HCT116 (cell line): ENCODE results near the gene TECPR1. TPM values are rescaled to one million over a fixed set of nuclear protein-coding genes. Genes with fewer than 3 reads are reported as not detected.

Experiments
- ATAC-seq: fragments of 200-7000 bp; cut with Tn5 transposase; 2 replicates; pipeline ENCODE4 v1.9.1; 2020; ENCODE audit warnings: mild to moderate bottlenecking, moderate library complexity
- BruUV-seq: library from RNA; stranded (reverse); fragments of 400-500 nt; replicated peaks from 2 replicates; lab custom pipeline; 2021; lab: Mats Ljungman, UMichigan
- CTCF ChIA-PET: fragments of 300-600 bp; sonication (Branson Sonifier 250); formaldehyde crosslinking; loops from one replicate; lab custom pipeline; 2021; ENCODE audit warnings: antibody characterized with exemption; lab: Charles Lee
- POLR2A ChIA-PET: fragments of 300-600, 350-600 bp; sonication (Branson Sonifier 250); formaldehyde crosslinking; loops from one replicate; lab custom pipeline; 2021; ENCODE audit warnings: antibody characterized with exemption; lab: Charles Lee
- RAD21 ChIA-PET, 2 experiments: fragments of 300-600 bp; sonication (Branson Sonifier 250); formaldehyde crosslinking; loops; one replicate each; lab custom pipeline; 2023; ENCODE audit warnings: low total read pairs in 2 of 2; ENCODE audit not compliant: uncharacterized antibody in 2 of 2, unreplicated experiment in 2 of 2, low non-redundant PET in 1 of 2; lab: Charles Lee
- DNase-seq: peaks from one replicate; pipeline ENCODE4 v3.0.0-alpha.2; 2010; ENCODE audit warnings: low read depth, low spot score
- H2AFZ ChIP-seq: fragments of 200-600 bp; shearing (Covaris generic), sonication (generic); 2 replicates; pipeline ENCODE4 v1.6.1; 2017; ENCODE audit warnings: low read depth, mixed run types, mixed read lengths, antibody characterized with exemption, low read length; ENCODE audit not compliant: poor library complexity, severe bottlenecking
- H3K27ac ChIP-seq: 2 replicates; pipeline ENCODE4 v1.5.1; 2012; ENCODE audit warnings: low read depth, low read length
- H3K27me3 ChIP-seq: fragments of 200-600 bp; sonication (generic); 2 replicates; pipeline ENCODE4 v1.6.1; 2016; ENCODE audit warnings: mixed run types, low read length, mixed read lengths; ENCODE audit not compliant: insufficient read depth
- H3K36me3 ChIP-seq, 2 experiments: fragments of 200-500 bp in 1 of 2; fragments of 200-600 bp in 1 of 2; sonication (Bioruptor generic) in 1 of 2; sonication (generic) in 1 of 2; 2 replicates each; pipeline versions ENCODE4 v1.5.1 to v1.6.1; 2014 to 2016; ENCODE audit warnings: low read length in 2 of 2, inconsistent platforms in 1 of 2, mixed read lengths in 1 of 2, mixed run types in 1 of 2; ENCODE audit not compliant: insufficient read depth in 2 of 2, control insufficient read depth in 1 of 2
- H3K4me1 ChIP-seq, 2 experiments: fragments of 200-600 bp in 1 of 2; sonication (generic) in 1 of 2; 2 replicates each; pipeline versions ENCODE4 v1.5.1 to v1.6.1; 2012 to 2017; ENCODE audit warnings: low read length in 2 of 2, inconsistent platforms in 1 of 2, mild to moderate bottlenecking in 1 of 2, mixed read lengths in 1 of 2, mixed run types in 1 of 2, moderate library complexity in 1 of 2; ENCODE audit not compliant: insufficient read depth in 2 of 2, control insufficient read depth in 1 of 2
- H3K4me2 ChIP-seq: fragments of 200-600 bp; sonication (generic); 2 replicates; pipeline ENCODE4 v1.6.1; 2017; ENCODE audit warnings: mixed run types, low read length, mixed read lengths
- H3K4me3 ChIP-seq, 2 experiments: fragments of 200-600 bp in 1 of 2; sonication (generic) in 1 of 2; replicated peaks in 1 of 2; 2 replicates each; pipeline ENCODE4 v1.5.1; 2011 to 2016; ENCODE audit warnings: low read length in 2 of 2, control low read depth in 1 of 2, low read depth in 1 of 2, mild to moderate bottlenecking in 1 of 2, mixed read lengths in 1 of 2, mixed run types in 1 of 2
- H3K79me2 ChIP-seq: fragments of 200-600 bp; sonication (generic); 2 replicates; pipeline ENCODE4 v1.6.1; 2017; ENCODE audit warnings: mild to moderate bottlenecking, mixed run types, low read length, moderate library complexity, mixed read lengths; ENCODE audit not compliant: insufficient read depth
- H3K9ac ChIP-seq: fragments of 200-600 bp; sonication (generic); 2 replicates; pipeline ENCODE4 v1.6.1; 2016; ENCODE audit warnings: low read length, mixed read lengths
- H3K9me2 ChIP-seq: fragments of 200-600 bp; sonication (generic), shearing (Covaris generic); 2 replicates; pipeline ENCODE4 v1.6.1; 2017; ENCODE audit warnings: mixed run types, mild to moderate bottlenecking, moderate library complexity; ENCODE audit not compliant: insufficient read depth
- H3K9me3 ChIP-seq, 2 experiments: fragments of 200-500 bp in 1 of 2; fragments of 200-600 bp in 1 of 2; sonication (Bioruptor generic) in 1 of 2; sonication (generic) in 1 of 2; 2 replicates each; pipeline ENCODE4 v1.6.1; 2014 to 2017; ENCODE audit warnings: low read length in 2 of 2, mixed read lengths in 2 of 2, inconsistent platforms in 1 of 2, low read depth in 1 of 2, mild to moderate bottlenecking in 1 of 2, mixed run types in 1 of 2, moderate library complexity in 1 of 2; ENCODE audit not compliant: control insufficient read depth in 1 of 2, insufficient read depth in 1 of 2
- H4K20me1 ChIP-seq: fragments of 200-600 bp; sonication (generic), shearing (Covaris generic); 2 replicates; pipeline ENCODE4 v1.6.1; 2017; ENCODE audit warnings: mixed run types, mild to moderate bottlenecking, moderate library complexity; ENCODE audit not compliant: insufficient read depth
- CEBPB ChIP-seq: IDR thresholded peaks from 2 replicates; pipeline ENCODE4 v1.6.1; 2012; ENCODE audit warnings: low read depth
- EGR1 ChIP-seq: IDR thresholded peaks from 2 replicates; pipeline ENCODE4 v1.6.1; 2012; ENCODE audit warnings: low read depth
- ELF1 ChIP-seq: IDR thresholded peaks from 2 replicates; pipeline ENCODE4 v1.6.1; 2012; ENCODE audit warnings: low read depth, borderline replicate concordance
- EZH2 ChIP-seq: fragments of 200-600 bp; sonication (generic); IDR thresholded peaks from 2 replicates; pipeline ENCODE4 v1.6.1; 2017; ENCODE audit warnings: antibody characterized with exemption, mixed run types
- EZH2phosphoT487 ChIP-seq: fragments of 200-600 bp; IDR thresholded peaks from 2 replicates; pipeline ENCODE4 v1.6.1; 2018; ENCODE audit warnings: antibody characterized with exemption, borderline replicate concordance
- JUND ChIP-seq: IDR thresholded peaks from 2 replicates; pipeline ENCODE4 v1.6.1; 2012
- POLR2A ChIP-seq: IDR thresholded peaks from 2 replicates; pipeline ENCODE4 v1.7.0; 2011; ENCODE audit warnings: borderline replicate concordance; ENCODE audit not compliant: insufficient read depth, insufficient read length; ENCODE audit errors: extremely low read depth
- RAD21 ChIP-seq: IDR thresholded peaks from 2 replicates; pipeline ENCODE4 v1.6.1; 2012; ENCODE audit warnings: low read depth, mild to moderate bottlenecking
- TCF7L2 ChIP-seq: IDR thresholded peaks from 2 replicates; pipeline ENCODE4 v1.7.0; 2011; ENCODE audit warnings: borderline replicate concordance, inconsistent platforms; ENCODE audit not compliant: insufficient read depth, insufficient read length; ENCODE audit errors: extremely low read depth
- YY1 ChIP-seq: IDR thresholded peaks from 2 replicates; pipeline ENCODE4 v1.6.1; 2011; ENCODE audit warnings: low read length, low read depth, moderate library complexity, mild to moderate bottlenecking; ENCODE audit not compliant: insufficient replicate concordance; ENCODE audit errors: extremely low read depth
- ZFX ChIP-seq: fragments of 450-650 bp; IDR thresholded peaks from 2 replicates; pipeline ENCODE4 v1.6.1; 2017
- ZNF274 ChIP-seq: fragments of 200-500 bp; sonication (Bioruptor generic); IDR thresholded peaks from 2 replicates; pipeline ENCODE4 v1.6.1; 2014; ENCODE audit warnings: mild to moderate bottlenecking, low read depth, low read length, inconsistent platforms
- intact Hi-C: fragments of 100-400 bp; cut with micrococcal nuclease; formaldehyde crosslinking; loops from 2 replicates; pipeline ENCODE4 v1.10.0; 2022
- total RNA-seq: library from RNA; stranded (reverse); gene quantifications from one replicate; pipeline ENCODE4 v1.2.1, GENCODE V29; 2021; ENCODE audit not compliant: unreplicated experiment
- TF ChIP-seq, protein P1 (sequence below): IDR thresholded peaks from 2 replicates; pipeline ENCODE4 v1.6.1; 2012
- TF ChIP-seq, protein P2 (sequence below): IDR thresholded peaks from 2 replicates; pipeline ENCODE4 v1.6.1; 2012

TECPR1 gene
- total RNA-seq, 1 experiment from 2014 or later = 19.9 TPM

DNA sequence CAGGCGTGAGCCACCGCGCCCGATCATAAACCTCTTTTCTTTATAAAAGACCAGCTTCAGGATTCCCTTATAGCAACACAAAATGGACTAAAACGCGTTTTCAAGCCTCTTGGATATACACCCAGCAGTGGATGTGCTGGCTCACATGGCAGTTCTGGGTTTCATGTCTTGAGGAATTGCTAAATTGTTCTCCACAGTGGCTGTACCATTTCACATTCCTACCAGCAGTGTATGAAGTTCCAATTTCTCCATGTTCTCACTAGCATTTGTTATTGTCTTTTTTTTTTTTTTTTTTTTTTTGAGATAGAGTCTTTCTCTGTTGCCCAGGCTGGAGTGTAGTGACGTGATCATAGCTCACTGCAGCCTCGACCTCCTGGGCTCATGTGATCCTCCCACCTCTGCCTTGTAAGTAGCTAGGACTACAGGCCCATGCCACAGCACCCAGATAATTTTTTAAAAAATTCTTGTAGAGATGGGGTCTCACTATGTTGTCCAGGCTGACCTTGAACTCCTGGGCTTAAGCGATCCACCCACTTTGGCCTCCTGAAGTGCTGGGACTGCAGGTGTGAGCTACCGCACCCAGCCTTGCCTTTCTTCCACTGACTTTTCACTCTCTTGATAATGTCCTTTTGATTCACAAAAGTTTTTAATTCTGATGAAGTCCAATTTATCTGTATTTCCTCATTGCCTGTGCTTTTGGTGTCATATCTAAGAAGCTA lies 17.4 kb downstream of the TECPR1 start:
- Histone ChIP-seq H3K79me2 (no peaks in the 10 kb centered on the region), H3K36me3 (no peaks in the 10 kb centered on the region; a peak in 1 of 4 replicates), H3K9me3 (no peaks in the 10 kb centered on the region), H3K4me2 (no peak overlapping the region), H3K9me2 (no peaks in the 10 kb centered on the region)
- DNase-seq = no peak
- TF ChIP-seq ZFX = no peak
- TF ChIP-seq EZH2 = no peak
- TF ChIP-seq JUND = no peak
- TF ChIP-seq ELF1 = no peak
- TF ChIP-seq, protein P1, sequence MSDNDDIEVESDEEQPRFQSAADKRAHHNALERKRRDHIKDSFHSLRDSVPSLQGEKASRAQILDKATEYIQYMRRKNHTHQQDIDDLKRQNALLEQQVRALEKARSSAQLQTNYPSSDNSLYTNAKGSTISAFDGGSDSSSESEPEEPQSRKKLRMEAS = no peak
- no peak for TF ChIP-seq YY1
- TF ChIP-seq TCF7L2 = no peak
- TF ChIP-seq CEBPB = no peak
- TF ChIP-seq, all 23 proteins: peak for 0
- no peak for ATAC-seq
- intact Hi-C loops = no loop called here
- Histone ChIP-seq H4K20me1 (no peaks in the 10 kb centered on the region), H3K9ac (no peak overlapping the region), H3K27me3 (no peaks in the 10 kb centered on the region), H2AFZ (no peak overlapping the region), H3K4me3 (no peak overlapping the region), H3K4me1 (no peaks in the 10 kb centered on the region), H3K27ac (no peak overlapping the region)
- POLR2A ChIA-PET = no interaction called here
- CTCF ChIA-PET = no interaction called here
- BruUV-seq = no TSS peak
- RAD21 ChIA-PET = no interaction called here

DNA sequence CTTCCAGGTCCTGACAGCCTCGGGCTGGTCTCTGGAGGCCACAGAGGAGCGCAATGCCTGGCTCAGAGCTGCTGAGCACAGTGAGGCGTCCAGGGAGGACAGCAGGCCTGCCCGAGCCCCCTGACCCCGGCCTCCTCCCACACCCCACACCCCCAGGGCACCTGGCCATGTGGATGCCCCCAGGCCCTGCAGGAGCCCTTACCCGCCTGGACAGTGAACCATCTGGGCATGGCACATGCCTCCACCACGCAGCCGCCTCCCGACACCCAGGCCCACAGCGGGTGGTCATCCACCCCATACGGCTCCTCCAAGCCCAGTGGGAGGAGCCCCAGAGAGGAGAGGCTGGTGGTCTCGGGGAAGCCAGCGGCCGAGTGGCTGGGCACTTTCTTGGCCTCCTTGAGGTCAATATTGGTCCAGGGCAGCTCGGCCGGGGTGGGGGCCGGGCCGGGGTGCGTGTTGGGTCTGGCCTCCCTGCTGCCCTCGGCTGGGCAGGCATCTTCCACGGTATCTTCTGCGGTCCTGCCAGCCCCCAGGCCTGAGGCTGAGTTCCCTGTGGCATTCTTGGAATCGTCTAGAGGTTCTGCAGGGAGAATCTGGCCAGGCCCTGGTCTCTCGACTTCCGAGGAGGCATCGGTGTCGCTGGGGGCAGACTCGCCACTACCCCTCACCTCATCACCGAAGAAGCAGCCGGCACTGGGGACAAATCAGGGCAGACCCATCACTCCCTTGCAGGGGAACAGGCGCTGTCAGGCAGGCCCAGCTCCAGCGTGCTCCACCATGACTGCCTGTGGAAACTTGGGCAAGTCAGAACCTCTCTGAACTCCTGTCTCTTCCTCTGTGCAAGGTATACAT lies 18.6 kb downstream of the TECPR1 start:
- H3K9me3 ChIP-seq = no peaks in the 10 kb centered on the region
- RAD21 ChIA-PET = no interaction called here
- ATAC-seq = no peak
- no peaks in the 10 kb centered on the region for H3K4me1 ChIP-seq
- POLR2A ChIA-PET = no interaction called here
- TF ChIP-seq EZH2phosphoT487 (no peak), POLR2A (no peak), RAD21 (no peak), CEBPB (no peak), ZNF274 (no peak), TCF7L2 (no peak), EGR1 (no peak), YY1 (no peak)
- TF ChIP-seq, protein P2, sequence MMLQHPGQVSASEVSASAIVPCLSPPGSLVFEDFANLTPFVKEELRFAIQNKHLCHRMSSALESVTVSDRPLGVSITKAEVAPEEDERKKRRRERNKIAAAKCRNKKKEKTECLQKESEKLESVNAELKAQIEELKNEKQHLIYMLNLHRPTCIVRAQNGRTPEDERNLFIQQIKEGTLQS = no peak
- TF ChIP-seq, all 23 proteins: peak for 0
- CTCF ChIA-PET = no interaction called here
- Histone ChIP-seq H3K9ac (no peak overlapping the region), H3K36me3 (no peaks in the 10 kb centered on the region), H3K79me2 (no peaks in the 10 kb centered on the region), H3K9me2 (no peaks in the 10 kb centered on the region), H3K4me2 (no peak overlapping the region), H4K20me1 (no peaks in the 10 kb centered on the region), H2AFZ (no peak overlapping the region), H3K27ac (no peak overlapping the region), H3K27me3 (no peaks in the 10 kb centered on the region), H3K4me3 (no peak overlapping the region)
- no peak for DNase-seq
- intact Hi-C loops = no loop called here
- no TSS peak for BruUV-seq
